Endothelial cell of umbilical vein (primary cell): ENCODE data around the gene ARHGEF16. TPM values are rescaled to one million over a fixed set of nuclear protein-coding genes. Genes with fewer than 3 reads are reported as not detected.

Source experiments
- BruUV-seq: library from RNA; stranded (reverse); fragments of 400-500 nt; replicated peaks from 2 replicates; lab custom pipeline; 2021; lab: Mats Ljungman, UMichigan
- CTCF ChIA-PET: fragments of 300-600, 350-600 bp; sonication (Branson Sonifier 250); formaldehyde crosslinking; loops from one replicate; lab custom pipeline; 2021; ENCODE audit warnings: antibody characterized with exemption, inconsistent platforms; lab: Charles Lee
- POLR2A ChIA-PET: fragments of 300-600, 350-600 bp; sonication (Branson Sonifier 250); formaldehyde crosslinking; loops from one replicate; lab custom pipeline; 2021; ENCODE audit warnings: antibody characterized with exemption, inconsistent platforms; lab: Charles Lee
- DNase-seq: peaks from one replicate; pipeline ENCODE4 v3.0.0-alpha.2; 2011; ENCODE audit warnings: low read depth, low spot score
- FAIRE-seq: peaks from 2 replicates; lab custom pipeline; 2011; peaks lifted over from hg19 to GRCh38; lab: Jason Lieb, UNC
- H2AFZ ChIP-seq: 2 replicates; pipeline ENCODE4 v1.6.0; 2012; ENCODE audit warnings: low read depth, low read length, control low read depth, inconsistent platforms
- H3K27ac ChIP-seq: 2 replicates; pipeline ENCODE4 v1.5.1; 2011; ENCODE audit warnings: low read depth, mild to moderate bottlenecking, control low read depth, low read length, moderate library complexity; ENCODE audit not compliant: insufficient read depth
- H3K27me3 ChIP-seq, 2 experiments: 2 replicates each; pipeline versions ENCODE4 v1.6.0 to v1.6.1; 2011; ENCODE audit warnings: low read length in 2 of 2, mixed read lengths in 1 of 2; ENCODE audit not compliant: control insufficient read depth in 2 of 2, insufficient read depth in 2 of 2
- H3K36me3 ChIP-seq, 2 experiments: 2 replicates in 1 of 2; 3 replicates in 1 of 2; pipeline ENCODE4 v1.5.1; 2011; ENCODE audit warnings: low read length in 2 of 2, mild to moderate bottlenecking in 1 of 2, moderate library complexity in 1 of 2; ENCODE audit not compliant: control insufficient read depth in 2 of 2, insufficient read depth in 2 of 2; ENCODE audit errors: extremely low read depth in 1 of 2
- H3K4me1 ChIP-seq: 3 replicates; pipeline ENCODE4 v1.5.1; 2011; ENCODE audit warnings: mild to moderate bottlenecking, low read length; ENCODE audit not compliant: control insufficient read depth, insufficient read depth; ENCODE audit errors: extremely low read depth
- H3K4me2 ChIP-seq: 2 replicates; pipeline ENCODE4 v1.6.1; 2011; ENCODE audit warnings: low read length, control low read depth, mixed read lengths; ENCODE audit not compliant: insufficient read depth
- H3K4me3 ChIP-seq, 3 experiments: fragments of 200-600 bp in 1 of 3; sonication (generic), shearing (Covaris generic) in 1 of 3; replicated peaks in 1 of 3; 2 replicates each; pipeline ENCODE4 v1.5.1; 2011 to 2016; ENCODE audit warnings: control low read depth in 3 of 3, low read length in 3 of 3, mild to moderate bottlenecking in 2 of 3, inconsistent platforms in 1 of 3, low read depth in 1 of 3, moderate library complexity in 1 of 3; ENCODE audit not compliant: insufficient read depth in 1 of 3
- H3K79me2 ChIP-seq: 2 replicates; pipeline ENCODE4 v1.6.0; 2012; ENCODE audit warnings: low read length, inconsistent platforms; ENCODE audit not compliant: control insufficient read depth, insufficient read depth
- H3K9ac ChIP-seq: replicated peaks from 2 replicates; pipeline ENCODE3; 2011; ENCODE audit warnings: low read length, control low read depth; ENCODE audit not compliant: insufficient read depth; ENCODE audit errors: extremely low read depth
- H3K9me1 ChIP-seq: replicated peaks from 3 replicates; pipeline ENCODE4 v1.6.0; 2011; ENCODE audit warnings: mild to moderate bottlenecking, low read length; ENCODE audit not compliant: control insufficient read depth, insufficient read depth; ENCODE audit errors: extremely low read depth
- H3K9me3 ChIP-seq: replicated peaks from 2 replicates; pipeline ENCODE4 v1.5.1; 2012; ENCODE audit warnings: low read length, inconsistent platforms; ENCODE audit not compliant: control insufficient read depth, insufficient read depth
- H4K20me1 ChIP-seq: replicated peaks from 2 replicates; pipeline ENCODE3; 2011; ENCODE audit warnings: mild to moderate bottlenecking, low read length; ENCODE audit not compliant: control insufficient read depth, insufficient read depth; ENCODE audit errors: extremely low read depth
- EZH2 ChIP-seq: IDR thresholded peaks from 2 replicates; pipeline ENCODE4 v1.6.1; 2012; ENCODE audit warnings: borderline replicate concordance, low read depth, mild to moderate bottlenecking, moderate library complexity, low read length, inconsistent platforms; ENCODE audit not compliant: severe bottlenecking
- FOS ChIP-seq: IDR thresholded peaks from 2 replicates; pipeline ENCODE4 v1.6.1; 2011; ENCODE audit warnings: mild to moderate bottlenecking, low read length, moderate library complexity, borderline replicate concordance; ENCODE audit not compliant: insufficient read depth
- GATA2 ChIP-seq: IDR thresholded peaks from 2 replicates; pipeline ENCODE4 v1.7.0; 2011; ENCODE audit warnings: low read depth, mild to moderate bottlenecking, moderate library complexity, mixed read lengths, low read length; ENCODE audit not compliant: insufficient read length, insufficient read depth
- JUN ChIP-seq: IDR thresholded peaks from 2 replicates; pipeline ENCODE4 v1.6.1; 2011; ENCODE audit warnings: borderline replicate concordance, low read depth; ENCODE audit not compliant: insufficient read length, insufficient read depth
- MAX ChIP-seq: IDR thresholded peaks from 2 replicates; pipeline ENCODE4 v1.6.1; 2011; ENCODE audit not compliant: insufficient read depth, insufficient read length
- MYC ChIP-seq: IDR thresholded peaks from one replicate; pipeline ENCODE4 v1.6.1; 2011; ENCODE audit warnings: mild to moderate bottlenecking, low read depth, low read length
- POLR2A ChIP-seq: IDR thresholded peaks from 2 replicates; pipeline ENCODE4 v1.6.1; 2012; ENCODE audit warnings: low read depth, mild to moderate bottlenecking, control low read depth, low read length
- POLR2AphosphoS5 ChIP-seq: IDR thresholded peaks from 2 replicates; pipeline ENCODE4 v1.6.1; 2012; ENCODE audit warnings: low read depth, mild to moderate bottlenecking, control low read depth, low read length, moderate library complexity; ENCODE audit not compliant: insufficient read depth
- dilution Hi-C: fragments of 300-500 bp; cut with MboI; formaldehyde crosslinking; loops from one replicate; pipeline ENCODE4 v1.15.0; 2019; ENCODE audit warnings: low sequenced_read_pairs; ENCODE audit not compliant: extremely low pct_ligation_motif_present
- intact Hi-C: fragments of 100-400 bp; cut with micrococcal nuclease; formaldehyde crosslinking; loops from one replicate; pipeline ENCODE4 v1.10.0; 2022
- polyA plus RNA-seq, 4 experiments: library from polyadenylated mRNA; depleted of rRNA in 3 of 4; stranded (reverse) in 3 of 4; unstranded in 1 of 4; fragments of >200 nt; gene quantifications; 2 replicates each; pipeline versions ENCODE4 v1.2.1 to v1.2.3, GENCODE V29; 2011 to 2012; ENCODE audit warnings: missing spikeins in 1 of 4
- total RNA-seq: library from RNA; stranded (reverse); gene quantifications from 2 replicates; pipeline ENCODE4 v1.2.3, GENCODE V29; 2021
- TF ChIP-seq, protein P1 (sequence below), 2 donors: IDR thresholded peaks; 1 replicate in 1 of 2; 2 replicates in 1 of 2; pipeline ENCODE4 v1.5.1; 2011; ENCODE audit warnings: low read length in 2 of 2, mild to moderate bottlenecking in 2 of 2, moderate library complexity in 2 of 2, control low read depth in 1 of 2, inconsistent platforms in 1 of 2, low read depth in 1 of 2; ENCODE audit not compliant: insufficient read depth in 1 of 2; ENCODE audit errors: extremely low read depth in 1 of 2

Gene ARHGEF16
- total and polyA plus RNA-seq, 2 donors (not counting 3 experiments of a cell fraction or from before 2014, with no cell fraction given), result 0.52 to 1.3 TPM

- Histone ChIP-seq H2AFZ (no peak overlapping the region), H3K36me3 (no peaks in the 10 kb centered on the region), H3K9me1 (no peaks in the 10 kb centered on the region), H3K9me3 (no peaks in the 10 kb centered on the region), H3K9ac (no peak overlapping the region), H3K27me3 (no peaks in the 10 kb centered on the region), H4K20me1 (no peaks in the 10 kb centered on the region), H3K27ac (no peak overlapping the region), H3K4me3 (no peak overlapping the region), H3K79me2 (no peaks in the 10 kb centered on the region), H3K4me1 (no peaks in the 10 kb centered on the region), H3K4me2 (no peak overlapping the region)
- ChIA-PET CTCF (interaction anchor here (3.4 kb wide), 1 partner anchor 1008 kb away, joined by 34 read pairs; no protein-coding TSS in a partner anchor), POLR2A (no interaction called here)
- TF ChIP-seq POLR2A, result no peak
- TF ChIP-seq POLR2AphosphoS5, result no peak
- TF ChIP-seq JUN, result no peak
- no peak for TF ChIP-seq MYC
- TF ChIP-seq, protein P1, sequence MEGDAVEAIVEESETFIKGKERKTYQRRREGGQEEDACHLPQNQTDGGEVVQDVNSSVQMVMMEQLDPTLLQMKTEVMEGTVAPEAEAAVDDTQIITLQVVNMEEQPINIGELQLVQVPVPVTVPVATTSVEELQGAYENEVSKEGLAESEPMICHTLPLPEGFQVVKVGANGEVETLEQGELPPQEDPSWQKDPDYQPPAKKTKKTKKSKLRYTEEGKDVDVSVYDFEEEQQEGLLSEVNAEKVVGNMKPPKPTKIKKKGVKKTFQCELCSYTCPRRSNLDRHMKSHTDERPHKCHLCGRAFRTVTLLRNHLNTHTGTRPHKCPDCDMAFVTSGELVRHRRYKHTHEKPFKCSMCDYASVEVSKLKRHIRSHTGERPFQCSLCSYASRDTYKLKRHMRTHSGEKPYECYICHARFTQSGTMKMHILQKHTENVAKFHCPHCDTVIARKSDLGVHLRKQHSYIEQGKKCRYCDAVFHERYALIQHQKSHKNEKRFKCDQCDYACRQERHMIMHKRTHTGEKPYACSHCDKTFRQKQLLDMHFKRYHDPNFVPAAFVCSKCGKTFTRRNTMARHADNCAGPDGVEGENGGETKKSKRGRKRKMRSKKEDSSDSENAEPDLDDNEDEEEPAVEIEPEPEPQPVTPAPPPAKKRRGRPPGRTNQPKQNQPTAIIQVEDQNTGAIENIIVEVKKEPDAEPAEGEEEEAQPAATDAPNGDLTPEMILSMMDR (IDR thresholded peaks at IDR 0.05; ENCODE audit: extremely low read depth in 1 of 2, insufficient read depth in 1 of 2, low read depth in 1 of 2, low read length in 2 of 2), result no peak
- no peak for TF ChIP-seq MAX
- TF ChIP-seq GATA2, result no peak
- no peak for TF ChIP-seq EZH2
- no peak for TF ChIP-seq FOS
- intact Hi-C loops, result loop anchor here (10.0 kb wide), 1 partner anchor 1228 kb away; the partner anchor contains the start of gene FAAP20
- FAIRE-seq (no peak), DNase-seq (no peak)
- no TSS peak for BruUV-seq
- dilution Hi-C loops, result no loop called here
These were observed 31.8 kb upstream of the ARHGEF16 start for GRCh38 chr1:3422638-3423037.
